ENCODE measurements around the gene THAP12. TPM values are rescaled to one million over a fixed set of nuclear protein-coding genes. Genes with fewer than 3 reads are reported as not detected.

The THAP12 gene
- total and polyA plus RNA-seq, 2 of the 13 experiments (the other 11 are each of a cell fraction or from before 2014, with no cell fraction given), result 18.8 to 51.3 TPM

DNA sequence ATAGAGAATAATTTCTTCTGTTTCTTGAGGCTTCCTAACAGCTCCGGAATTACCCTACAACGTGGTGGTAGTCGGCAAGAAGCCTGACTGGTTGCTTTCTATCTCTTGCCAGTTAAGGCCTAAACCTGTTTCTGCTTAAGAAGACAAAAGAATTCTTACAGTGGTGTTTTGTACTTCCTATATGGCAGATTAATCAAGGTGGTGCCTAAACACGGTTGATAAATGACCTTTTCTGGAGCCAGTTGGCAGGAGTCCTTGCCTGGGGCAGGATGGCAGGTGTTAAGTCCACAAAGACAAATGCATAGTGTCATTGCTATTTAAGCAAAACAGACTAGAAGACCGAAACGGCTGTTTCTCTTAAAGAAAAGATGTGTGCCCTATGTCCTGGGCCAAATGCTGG is 10.1 kb upstream of the THAP12 start:
- CTCF ChIA-PET (ENCODE audit: low intra/inter-chr PET ratio, low total read pairs), result no interaction called here
- Histone ChIP-seq H3K79me2 (ENCODE audit: insufficient read depth, low read length) (no peaks in the 10 kb centered on the region), H3K27ac (ENCODE audit: extremely low read length, insufficient read depth, low read length) (no peak overlapping the region), H4K20me1 (ENCODE audit: insufficient read depth, low read length) (no peaks in the 10 kb centered on the region), H3K36me3 (replicated peaks in 1 of 2; ENCODE audit: control insufficient read depth in 1 of 2, insufficient read depth in 2 of 2, low read length in 2 of 2) (no peaks in the 10 kb centered on the region), H3K9me3 (ENCODE audit: low read length) (no peaks in the 10 kb centered on the region), H3K9ac (ENCODE audit: insufficient read depth, low read depth, low read length) (no peak overlapping the region), H3K4me1 (ENCODE audit: insufficient read depth, low read length) (peaks cover 28% of the 10 kb centered on the region), H3K4me2 (ENCODE audit: low read depth, low read length) (no peak overlapping the region), H2AFZ (ENCODE audit: low read length) (no peak overlapping the region), H3K4me3 (replicated peaks in 1 of 3; ENCODE audit: insufficient read depth in 1 of 3, low read depth in 2 of 3, low read length in 3 of 3) (no peak overlapping the region), H3K27me3 (ENCODE audit: control insufficient read depth in 1 of 2, insufficient read depth in 2 of 2, low read length in 2 of 2) (no peaks in the 10 kb centered on the region)
- WGBS (ENCODE audit: low lambda C conversion rate), result 81% methylated on average over 6 of the region's 6 CpGs
- TF ChIP-seq, protein P1, sequence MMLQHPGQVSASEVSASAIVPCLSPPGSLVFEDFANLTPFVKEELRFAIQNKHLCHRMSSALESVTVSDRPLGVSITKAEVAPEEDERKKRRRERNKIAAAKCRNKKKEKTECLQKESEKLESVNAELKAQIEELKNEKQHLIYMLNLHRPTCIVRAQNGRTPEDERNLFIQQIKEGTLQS (CRISPR knock-in tag; IDR thresholded peaks at IDR 0.05), result no peak
- TF ChIP-seq, protein P2, sequence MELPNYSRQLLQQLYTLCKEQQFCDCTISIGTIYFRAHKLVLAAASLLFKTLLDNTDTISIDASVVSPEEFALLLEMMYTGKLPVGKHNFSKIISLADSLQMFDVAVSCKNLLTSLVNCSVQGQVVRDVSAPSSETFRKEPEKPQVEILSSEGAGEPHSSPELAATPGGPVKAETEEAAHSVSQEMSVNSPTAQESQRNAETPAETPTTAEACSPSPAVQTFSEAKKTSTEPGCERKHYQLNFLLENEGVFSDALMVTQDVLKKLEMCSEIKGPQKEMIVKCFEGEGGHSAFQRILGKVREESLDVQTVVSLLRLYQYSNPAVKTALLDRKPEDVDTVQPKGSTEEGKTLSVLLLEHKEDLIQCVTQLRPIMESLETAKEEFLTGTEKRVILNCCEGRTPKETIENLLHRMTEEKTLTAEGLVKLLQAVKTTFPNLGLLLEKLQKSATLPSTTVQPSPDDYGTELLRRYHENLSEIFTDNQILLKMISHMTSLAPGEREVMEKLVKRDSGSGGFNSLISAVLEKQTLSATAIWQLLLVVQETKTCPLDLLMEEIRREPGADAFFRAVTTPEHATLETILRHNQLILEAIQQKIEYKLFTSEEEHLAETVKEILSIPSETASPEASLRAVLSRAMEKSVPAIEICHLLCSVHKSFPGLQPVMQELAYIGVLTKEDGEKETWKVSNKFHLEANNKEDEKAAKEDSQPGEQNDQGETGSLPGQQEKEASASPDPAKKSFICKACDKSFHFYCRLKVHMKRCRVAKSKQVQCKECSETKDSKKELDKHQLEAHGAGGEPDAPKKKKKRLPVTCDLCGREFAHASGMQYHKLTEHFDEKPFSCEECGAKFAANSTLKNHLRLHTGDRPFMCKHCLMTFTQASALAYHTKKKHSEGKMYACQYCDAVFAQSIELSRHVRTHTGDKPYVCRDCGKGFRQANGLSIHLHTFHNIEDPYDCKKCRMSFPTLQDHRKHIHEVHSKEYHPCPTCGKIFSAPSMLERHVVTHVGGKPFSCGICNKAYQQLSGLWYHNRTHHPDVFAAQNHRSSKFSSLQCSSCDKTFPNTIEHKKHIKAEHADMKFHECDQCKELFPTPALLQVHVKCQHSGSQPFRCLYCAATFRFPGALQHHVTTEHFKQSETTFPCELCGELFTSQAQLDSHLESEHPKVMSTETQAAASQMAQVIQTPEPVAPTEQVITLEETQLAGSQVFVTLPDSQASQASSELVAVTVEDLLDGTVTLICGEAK (IDR thresholded peaks at IDR 0.05), result no peak
- TF ChIP-seq, protein P2 (CRISPR knock-in tag; IDR thresholded peaks at IDR 0.05), result no peak
- TF ChIP-seq RXRB (CRISPR knock-in tag; IDR thresholded peaks at IDR 0.05; ENCODE audit: borderline replicate concordance), result no peak
- in situ Hi-C loops (cut with HindIII; ENCODE audit: extremely low pct_ligation_motif_present, low pct_unique_long_range_greater_than_20kb) (no loop called here), intact Hi-C loops (cut with micrococcal nuclease; ENCODE audit: unreplicated experiment) (no loop called here)
- BruUV-seq (replicated peaks), result no TSS peak
- FAIRE-seq (no peak), DNase-seq (ENCODE audit: low spot score) (no peak), ATAC-seq (no peak)
- POLR2A ChIA-PET, result interaction anchor here (1.4 kb wide), 1 partner anchor 53 kb away, joined by 4 read pairs; the partner anchor contains the start of gene EMSY

Measured in HepG2 (cell line).